ENCODE results near the gene BCAR1.
"Not testable (repeated sequence)": the region's sequence is repeated elsewhere in the genome, so short reads cannot be mapped to it uniquely, and the experiment has no call there.

BCAR1 gene

GRCh38 chr16:75225092-75225491 is 26.3 kb downstream of the BCAR1 start:
- Histone ChIP-seq H3K27ac (ENCODE audit: low read length) (no peak overlapping the region), H3K36me3 (ENCODE audit: control insufficient read depth, low read depth, low read length) (peaks cover 7% of the 10 kb centered on the region), H3K9me3 (ENCODE audit: control insufficient read depth, low read depth, low read length) (no peaks in the 10 kb centered on the region), H3K4me3 (ENCODE audit: low read length) (no peak overlapping the region), H3K4me1 (ENCODE audit: control insufficient read depth, low read depth, low read length) (no peaks in the 10 kb centered on the region), H3K9ac (ENCODE audit: low read length) (no peak overlapping the region), H3K27me3 (ENCODE audit: control insufficient read depth, insufficient read depth, low read length) (no peaks in the 10 kb centered on the region)

- Histone ChIP-seq H3K27me3 (ENCODE audit: control insufficient read depth, insufficient read depth, low read length) (no peaks in the 10 kb centered on the region), H3K36me3 (ENCODE audit: control insufficient read depth, low read depth, low read length) (peaks cover 1% of the 10 kb centered on the region), H3K4me1 (ENCODE audit: control insufficient read depth, low read depth, low read length) (no peaks in the 10 kb centered on the region), H3K4me3 (ENCODE audit: low read length) (no peak overlapping the region), H3K27ac (ENCODE audit: low read length) (no peak overlapping the region), H3K9ac (ENCODE audit: low read length) (no peak overlapping the region), H3K9me3 (ENCODE audit: control insufficient read depth, low read depth, low read length) (no peaks in the 10 kb centered on the region)
Measured at GRCh38 chr16:75224306-75225082, 26.9 kb downstream of the BCAR1 start.

GRCh38 chr16:75223129-75223528 is 28.3 kb downstream of the BCAR1 start:
- not testable (repeated sequence) for H3K27ac ChIP-seq (ENCODE audit: low read length); H3K27me3 ChIP-seq (ENCODE audit: control insufficient read depth, insufficient read depth, low read length); H3K4me1 ChIP-seq (ENCODE audit: control insufficient read depth, low read depth, low read length); H3K4me3 ChIP-seq (ENCODE audit: low read length); H3K36me3 ChIP-seq (ENCODE audit: control insufficient read depth, low read depth, low read length); H3K9me3 ChIP-seq (ENCODE audit: control insufficient read depth, low read depth, low read length); H3K9ac ChIP-seq (ENCODE audit: low read length)

GRCh38 chr16:75222271-75222783 is 29.1 kb downstream of the BCAR1 start:
- H3K27me3 ChIP-seq (ENCODE audit: control insufficient read depth, insufficient read depth, low read length): no peaks in the 10 kb centered on the region
- no peaks in the 10 kb centered on the region for H3K4me1 ChIP-seq (ENCODE audit: control insufficient read depth, low read depth, low read length)
- H3K4me3 ChIP-seq (ENCODE audit: low read length): no peak overlapping the region
- no peak overlapping the region for H3K27ac ChIP-seq (ENCODE audit: low read length)
- H3K36me3 ChIP-seq (ENCODE audit: control insufficient read depth, low read depth, low read length): no peaks in the 10 kb centered on the region
- H3K9me3 ChIP-seq (ENCODE audit: control insufficient read depth, low read depth, low read length): no peaks in the 10 kb centered on the region
- no peak overlapping the region for H3K9ac ChIP-seq (ENCODE audit: low read length)

GRCh38 chr16:75219838-75220237 is 31.6 kb downstream of the BCAR1 start:
- Histone ChIP-seq H3K9ac (ENCODE audit: low read length) (no peak overlapping the region), H3K36me3 (ENCODE audit: control insufficient read depth, low read depth, low read length) (no peaks in the 10 kb centered on the region), H3K27me3 (ENCODE audit: control insufficient read depth, insufficient read depth, low read length) (no peaks in the 10 kb centered on the region), H3K4me3 (ENCODE audit: low read length) (no peak overlapping the region), H3K27ac (ENCODE audit: low read length) (no peak overlapping the region), H3K4me1 (ENCODE audit: control insufficient read depth, low read depth, low read length) (no peaks in the 10 kb centered on the region), H3K9me3 (ENCODE audit: control insufficient read depth, low read depth, low read length) (no peaks in the 10 kb centered on the region)

GRCh38 chr16:75219088-75219487 is 32.3 kb downstream of the BCAR1 start:
- Histone ChIP-seq H3K4me3 (ENCODE audit: low read length) (no peak overlapping the region), H3K36me3 (ENCODE audit: control insufficient read depth, low read depth, low read length) (no peaks in the 10 kb centered on the region), H3K27ac (ENCODE audit: low read length) (no peak overlapping the region), H3K9ac (ENCODE audit: low read length) (no peak overlapping the region), H3K27me3 (ENCODE audit: control insufficient read depth, insufficient read depth, low read length) (no peaks in the 10 kb centered on the region), H3K4me1 (ENCODE audit: control insufficient read depth, low read depth, low read length) (no peaks in the 10 kb centered on the region), H3K9me3 (ENCODE audit: control insufficient read depth, low read depth, low read length) (no peaks in the 10 kb centered on the region)

GRCh38 chr16:75218256-75219076 is 33.0 kb downstream of the BCAR1 start, which contains the start of gene CTRB1:
Gene CTRB1, plus strand, starts transcription at chr16:75218988. Its CDS starts 20 bp downstream, at chr16:75219008.
- no peaks in the 10 kb centered on the region for H3K27me3 ChIP-seq (ENCODE audit: control insufficient read depth, insufficient read depth, low read length)
- no peaks in the 10 kb centered on the region for H3K9me3 ChIP-seq (ENCODE audit: control insufficient read depth, low read depth, low read length)
- no peaks in the 10 kb centered on the region for H3K4me1 ChIP-seq (ENCODE audit: control insufficient read depth, low read depth, low read length)
- no peak within 1 kb of the TSS for H3K9ac ChIP-seq (ENCODE audit: low read length)
- no peak within 1 kb of the TSS for H3K27ac ChIP-seq (ENCODE audit: low read length)
- H3K36me3 ChIP-seq (ENCODE audit: control insufficient read depth, low read depth, low read length): no peaks in the 10 kb centered on the region
- H3K4me3 ChIP-seq (ENCODE audit: low read length): no peak within 1 kb of the TSS

GRCh38 chr16:75217389-75217851 is 34.0 kb downstream of the BCAR1 start:
- no peak overlapping the region for H3K4me3 ChIP-seq (ENCODE audit: low read length)
- no peaks in the 10 kb centered on the region for H3K9me3 ChIP-seq (ENCODE audit: control insufficient read depth, low read depth, low read length)
- H3K27me3 ChIP-seq (ENCODE audit: control insufficient read depth, insufficient read depth, low read length): no peaks in the 10 kb centered on the region
- H3K9ac ChIP-seq (ENCODE audit: low read length): no peak overlapping the region
- H3K4me1 ChIP-seq (ENCODE audit: control insufficient read depth, low read depth, low read length): no peaks in the 10 kb centered on the region
- no peak overlapping the region for H3K27ac ChIP-seq (ENCODE audit: low read length)
- H3K36me3 ChIP-seq (ENCODE audit: control insufficient read depth, low read depth, low read length): no peaks in the 10 kb centered on the region

GRCh38 chr16:75216576-75216975 is 34.8 kb downstream of the BCAR1 start:
- H3K9me3 ChIP-seq (ENCODE audit: control insufficient read depth, low read depth, low read length): no peaks in the 10 kb centered on the region
- no peaks in the 10 kb centered on the region for H3K27me3 ChIP-seq (ENCODE audit: control insufficient read depth, insufficient read depth, low read length)
- no peak overlapping the region for H3K27ac ChIP-seq (ENCODE audit: low read length)
- H3K4me1 ChIP-seq (ENCODE audit: control insufficient read depth, low read depth, low read length): no peaks in the 10 kb centered on the region
- H3K36me3 ChIP-seq (ENCODE audit: control insufficient read depth, low read depth, low read length): no peaks in the 10 kb centered on the region
- no peak overlapping the region for H3K4me3 ChIP-seq (ENCODE audit: low read length)
- H3K9ac ChIP-seq (ENCODE audit: low read length): no peak overlapping the region

- Histone ChIP-seq H3K27ac (ENCODE audit: low read length) (no peak overlapping the region), H3K27me3 (ENCODE audit: control insufficient read depth, insufficient read depth, low read length) (no peaks in the 10 kb centered on the region), H3K4me3 (ENCODE audit: low read length) (no peak overlapping the region), H3K9me3 (ENCODE audit: control insufficient read depth, low read depth, low read length) (no peaks in the 10 kb centered on the region), H3K9ac (ENCODE audit: low read length) (no peak overlapping the region), H3K36me3 (ENCODE audit: control insufficient read depth, low read depth, low read length) (no peaks in the 10 kb centered on the region), H3K4me1 (ENCODE audit: control insufficient read depth, low read depth, low read length) (no peaks in the 10 kb centered on the region)
Measured at GRCh38 chr16:75216127-75216526, 35.3 kb downstream of the BCAR1 start.

GRCh38 chr16:75211286-75211685 is 40.1 kb downstream of the BCAR1 start:
- H3K27me3 ChIP-seq (ENCODE audit: control insufficient read depth, insufficient read depth, low read length); H3K4me3 ChIP-seq (ENCODE audit: low read length); H3K36me3 ChIP-seq (ENCODE audit: control insufficient read depth, low read depth, low read length); H3K4me1 ChIP-seq (ENCODE audit: control insufficient read depth, low read depth, low read length); H3K27ac ChIP-seq (ENCODE audit: low read length); H3K9me3 ChIP-seq (ENCODE audit: control insufficient read depth, low read depth, low read length); H3K9ac ChIP-seq (ENCODE audit: low read length): not testable (repeated sequence)
